Suprapubic skin (tissue), 3 donors: Measurements from ENCODE around the gene JUNB.

ENCODE experiments used
- EP300 ChIP-seq: sonication (generic); formaldehyde crosslinking; IDR thresholded peaks from one replicate; pipeline ENCODE4 v1.6.1; 2017; ENCODE audit warnings: antibody characterized with exemption
- TF ChIP-seq, protein P1 (sequence below), 2 donors: fragments of 200-600 bp in 1 of 2; fragments of 450-650 bp in 1 of 2; sonication (generic) in 1 of 2; IDR thresholded peaks; one replicate each; pipeline ENCODE4 v1.5.1; 2016 to 2019; ENCODE audit warnings: antibody characterized with exemption in 2 of 2, mild to moderate bottlenecking in 1 of 2, moderate library complexity in 1 of 2

GRCh38 chr19:12789904-12790619 is 1.2 kb upstream of the JUNB start:
- TF ChIP-seq, protein P1, sequence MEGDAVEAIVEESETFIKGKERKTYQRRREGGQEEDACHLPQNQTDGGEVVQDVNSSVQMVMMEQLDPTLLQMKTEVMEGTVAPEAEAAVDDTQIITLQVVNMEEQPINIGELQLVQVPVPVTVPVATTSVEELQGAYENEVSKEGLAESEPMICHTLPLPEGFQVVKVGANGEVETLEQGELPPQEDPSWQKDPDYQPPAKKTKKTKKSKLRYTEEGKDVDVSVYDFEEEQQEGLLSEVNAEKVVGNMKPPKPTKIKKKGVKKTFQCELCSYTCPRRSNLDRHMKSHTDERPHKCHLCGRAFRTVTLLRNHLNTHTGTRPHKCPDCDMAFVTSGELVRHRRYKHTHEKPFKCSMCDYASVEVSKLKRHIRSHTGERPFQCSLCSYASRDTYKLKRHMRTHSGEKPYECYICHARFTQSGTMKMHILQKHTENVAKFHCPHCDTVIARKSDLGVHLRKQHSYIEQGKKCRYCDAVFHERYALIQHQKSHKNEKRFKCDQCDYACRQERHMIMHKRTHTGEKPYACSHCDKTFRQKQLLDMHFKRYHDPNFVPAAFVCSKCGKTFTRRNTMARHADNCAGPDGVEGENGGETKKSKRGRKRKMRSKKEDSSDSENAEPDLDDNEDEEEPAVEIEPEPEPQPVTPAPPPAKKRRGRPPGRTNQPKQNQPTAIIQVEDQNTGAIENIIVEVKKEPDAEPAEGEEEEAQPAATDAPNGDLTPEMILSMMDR (IDR thresholded peaks at IDR 0.05): no peak
- TF ChIP-seq EP300: no peak
